Endothelial cell of umbilical vein (primary cell): ENCODE data around the gene OPTC. TPM values are rescaled to one million over a fixed set of nuclear protein-coding genes. Genes with fewer than 3 reads are reported as not detected.
"Not testable (repeated sequence)": the region's sequence is repeated elsewhere in the genome, so short reads cannot be mapped to it uniquely, and the experiment has no call there.

Experiments used
- BruUV-seq: library from RNA; stranded (reverse); fragments of 400-500 nt; replicated peaks from 2 replicates; lab custom pipeline; 2021; lab: Mats Ljungman, UMichigan
- CTCF ChIA-PET: fragments of 300-600, 350-600 bp; sonication (Branson Sonifier 250); formaldehyde crosslinking; loops from one replicate; lab custom pipeline; 2021; ENCODE audit warnings: antibody characterized with exemption, inconsistent platforms; lab: Charles Lee
- POLR2A ChIA-PET: fragments of 300-600, 350-600 bp; sonication (Branson Sonifier 250); formaldehyde crosslinking; loops from one replicate; lab custom pipeline; 2021; ENCODE audit warnings: antibody characterized with exemption, inconsistent platforms; lab: Charles Lee
- DNase-seq: peaks from one replicate; pipeline ENCODE4 v3.0.0-alpha.2; 2011; ENCODE audit warnings: low read depth, low spot score
- FAIRE-seq: peaks from 2 replicates; lab custom pipeline; 2011; peaks lifted over from hg19 to GRCh38; lab: Jason Lieb, UNC
- H2AFZ ChIP-seq: 2 replicates; pipeline ENCODE4 v1.6.0; 2012; ENCODE audit warnings: low read depth, low read length, control low read depth, inconsistent platforms
- H3K27ac ChIP-seq: 2 replicates; pipeline ENCODE4 v1.5.1; 2011; ENCODE audit warnings: low read depth, mild to moderate bottlenecking, control low read depth, low read length, moderate library complexity; ENCODE audit not compliant: insufficient read depth
- H3K27me3 ChIP-seq, 2 experiments: 2 replicates each; pipeline versions ENCODE4 v1.6.0 to v1.6.1; 2011; ENCODE audit warnings: low read length in 2 of 2, mixed read lengths in 1 of 2; ENCODE audit not compliant: control insufficient read depth in 2 of 2, insufficient read depth in 2 of 2
- H3K36me3 ChIP-seq, 2 experiments: 2 replicates in 1 of 2; 3 replicates in 1 of 2; pipeline ENCODE4 v1.5.1; 2011; ENCODE audit warnings: low read length in 2 of 2, mild to moderate bottlenecking in 1 of 2, moderate library complexity in 1 of 2; ENCODE audit not compliant: control insufficient read depth in 2 of 2, insufficient read depth in 2 of 2; ENCODE audit errors: extremely low read depth in 1 of 2
- H3K4me1 ChIP-seq: 3 replicates; pipeline ENCODE4 v1.5.1; 2011; ENCODE audit warnings: mild to moderate bottlenecking, low read length; ENCODE audit not compliant: control insufficient read depth, insufficient read depth; ENCODE audit errors: extremely low read depth
- H3K4me2 ChIP-seq: 2 replicates; pipeline ENCODE4 v1.6.1; 2011; ENCODE audit warnings: low read length, control low read depth, mixed read lengths; ENCODE audit not compliant: insufficient read depth
- H3K4me3 ChIP-seq, 3 experiments: fragments of 200-600 bp in 1 of 3; sonication (generic), shearing (Covaris generic) in 1 of 3; replicated peaks in 1 of 3; 2 replicates each; pipeline ENCODE4 v1.5.1; 2011 to 2016; ENCODE audit warnings: control low read depth in 3 of 3, low read length in 3 of 3, mild to moderate bottlenecking in 2 of 3, inconsistent platforms in 1 of 3, low read depth in 1 of 3, moderate library complexity in 1 of 3; ENCODE audit not compliant: insufficient read depth in 1 of 3
- H3K79me2 ChIP-seq: 2 replicates; pipeline ENCODE4 v1.6.0; 2012; ENCODE audit warnings: low read length, inconsistent platforms; ENCODE audit not compliant: control insufficient read depth, insufficient read depth
- H3K9ac ChIP-seq: replicated peaks from 2 replicates; pipeline ENCODE3; 2011; ENCODE audit warnings: low read length, control low read depth; ENCODE audit not compliant: insufficient read depth; ENCODE audit errors: extremely low read depth
- H3K9me1 ChIP-seq: replicated peaks from 3 replicates; pipeline ENCODE4 v1.6.0; 2011; ENCODE audit warnings: mild to moderate bottlenecking, low read length; ENCODE audit not compliant: control insufficient read depth, insufficient read depth; ENCODE audit errors: extremely low read depth
- H3K9me3 ChIP-seq: replicated peaks from 2 replicates; pipeline ENCODE4 v1.5.1; 2012; ENCODE audit warnings: low read length, inconsistent platforms; ENCODE audit not compliant: control insufficient read depth, insufficient read depth
- H4K20me1 ChIP-seq: replicated peaks from 2 replicates; pipeline ENCODE3; 2011; ENCODE audit warnings: mild to moderate bottlenecking, low read length; ENCODE audit not compliant: control insufficient read depth, insufficient read depth; ENCODE audit errors: extremely low read depth
- EZH2 ChIP-seq: IDR thresholded peaks from 2 replicates; pipeline ENCODE4 v1.6.1; 2012; ENCODE audit warnings: borderline replicate concordance, low read depth, mild to moderate bottlenecking, moderate library complexity, low read length, inconsistent platforms; ENCODE audit not compliant: severe bottlenecking
- FOS ChIP-seq: IDR thresholded peaks from 2 replicates; pipeline ENCODE4 v1.6.1; 2011; ENCODE audit warnings: mild to moderate bottlenecking, low read length, moderate library complexity, borderline replicate concordance; ENCODE audit not compliant: insufficient read depth
- GATA2 ChIP-seq: IDR thresholded peaks from 2 replicates; pipeline ENCODE4 v1.7.0; 2011; ENCODE audit warnings: low read depth, mild to moderate bottlenecking, moderate library complexity, mixed read lengths, low read length; ENCODE audit not compliant: insufficient read length, insufficient read depth
- JUN ChIP-seq: IDR thresholded peaks from 2 replicates; pipeline ENCODE4 v1.6.1; 2011; ENCODE audit warnings: borderline replicate concordance, low read depth; ENCODE audit not compliant: insufficient read length, insufficient read depth
- MAX ChIP-seq: IDR thresholded peaks from 2 replicates; pipeline ENCODE4 v1.6.1; 2011; ENCODE audit not compliant: insufficient read depth, insufficient read length
- MYC ChIP-seq: IDR thresholded peaks from one replicate; pipeline ENCODE4 v1.6.1; 2011; ENCODE audit warnings: mild to moderate bottlenecking, low read depth, low read length
- POLR2A ChIP-seq: IDR thresholded peaks from 2 replicates; pipeline ENCODE4 v1.6.1; 2012; ENCODE audit warnings: low read depth, mild to moderate bottlenecking, control low read depth, low read length
- POLR2AphosphoS5 ChIP-seq: IDR thresholded peaks from 2 replicates; pipeline ENCODE4 v1.6.1; 2012; ENCODE audit warnings: low read depth, mild to moderate bottlenecking, control low read depth, low read length, moderate library complexity; ENCODE audit not compliant: insufficient read depth
- dilution Hi-C: fragments of 300-500 bp; cut with MboI; formaldehyde crosslinking; loops from one replicate; pipeline ENCODE4 v1.15.0; 2019; ENCODE audit warnings: low sequenced_read_pairs; ENCODE audit not compliant: extremely low pct_ligation_motif_present
- intact Hi-C: fragments of 100-400 bp; cut with micrococcal nuclease; formaldehyde crosslinking; loops from one replicate; pipeline ENCODE4 v1.10.0; 2022
- polyA plus RNA-seq, 4 experiments: library from polyadenylated mRNA; depleted of rRNA in 3 of 4; stranded (reverse) in 3 of 4; unstranded in 1 of 4; fragments of >200 nt; gene quantifications; 2 replicates each; pipeline versions ENCODE4 v1.2.1 to v1.2.3, GENCODE V29; 2011 to 2012; ENCODE audit warnings: missing spikeins in 1 of 4
- total RNA-seq: library from RNA; stranded (reverse); gene quantifications from 2 replicates; pipeline ENCODE4 v1.2.3, GENCODE V29; 2021
- TF ChIP-seq, protein P1 (sequence below), 2 donors: IDR thresholded peaks; 1 replicate in 1 of 2; 2 replicates in 1 of 2; pipeline ENCODE4 v1.5.1; 2011; ENCODE audit warnings: low read length in 2 of 2, mild to moderate bottlenecking in 2 of 2, moderate library complexity in 2 of 2, control low read depth in 1 of 2, inconsistent platforms in 1 of 2, low read depth in 1 of 2; ENCODE audit not compliant: insufficient read depth in 1 of 2; ENCODE audit errors: extremely low read depth in 1 of 2

The OPTC gene
- total and polyA plus RNA-seq, 2 donors (not counting 3 experiments of a cell fraction or from before 2014, with no cell fraction given): not detected

DNA sequence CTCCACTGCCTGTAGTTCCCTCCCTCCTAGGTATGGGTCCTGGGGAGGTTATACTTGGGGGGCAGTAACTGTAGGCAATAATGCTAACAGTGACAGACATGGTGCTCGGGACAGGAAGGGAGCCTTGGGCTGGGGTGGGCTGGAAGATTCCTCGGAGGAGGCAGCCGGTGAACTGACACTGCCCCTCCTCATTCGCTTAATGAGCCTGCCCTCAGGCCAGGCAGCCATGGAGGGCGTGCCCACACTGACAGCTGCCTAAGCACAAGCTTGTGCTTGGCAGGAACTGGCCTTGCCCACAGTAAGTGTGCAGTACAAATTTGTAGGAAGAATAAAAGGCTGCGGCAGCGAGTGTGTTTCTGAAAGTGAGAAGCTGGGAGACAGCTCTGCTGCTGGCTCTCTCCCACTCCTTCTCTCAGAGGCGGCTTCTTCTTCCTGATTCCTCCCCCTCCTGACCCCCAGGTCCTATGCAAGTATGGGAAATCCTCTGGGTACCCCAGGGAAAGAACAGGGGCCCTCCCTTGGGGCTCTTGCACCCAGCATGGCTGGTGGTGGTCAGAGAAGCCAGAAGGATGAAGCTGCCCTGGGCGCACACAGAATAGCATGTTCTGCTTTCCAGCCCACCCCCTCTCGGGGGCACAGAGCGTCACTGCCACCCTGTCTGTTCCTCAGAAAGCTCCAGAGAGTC lies 23.6 kb downstream of the OPTC start:
- H3K79me2 ChIP-seq: no peaks in the 10 kb centered on the region
- H2AFZ ChIP-seq: no peak overlapping the region
- H3K9me3 ChIP-seq: no peaks in the 10 kb centered on the region
- no peak overlapping the region for H3K27ac ChIP-seq
- dilution Hi-C loops (no loop called here), intact Hi-C loops (no loop called here)
- no peak for FAIRE-seq
- no peaks in the 10 kb centered on the region for H3K27me3 ChIP-seq
- DNase-seq: no peak
- no peak for TF ChIP-seq JUN
- no peak for TF ChIP-seq FOS
- TF ChIP-seq POLR2A: no peak
- TF ChIP-seq POLR2AphosphoS5: no peak
- TF ChIP-seq, protein P1, sequence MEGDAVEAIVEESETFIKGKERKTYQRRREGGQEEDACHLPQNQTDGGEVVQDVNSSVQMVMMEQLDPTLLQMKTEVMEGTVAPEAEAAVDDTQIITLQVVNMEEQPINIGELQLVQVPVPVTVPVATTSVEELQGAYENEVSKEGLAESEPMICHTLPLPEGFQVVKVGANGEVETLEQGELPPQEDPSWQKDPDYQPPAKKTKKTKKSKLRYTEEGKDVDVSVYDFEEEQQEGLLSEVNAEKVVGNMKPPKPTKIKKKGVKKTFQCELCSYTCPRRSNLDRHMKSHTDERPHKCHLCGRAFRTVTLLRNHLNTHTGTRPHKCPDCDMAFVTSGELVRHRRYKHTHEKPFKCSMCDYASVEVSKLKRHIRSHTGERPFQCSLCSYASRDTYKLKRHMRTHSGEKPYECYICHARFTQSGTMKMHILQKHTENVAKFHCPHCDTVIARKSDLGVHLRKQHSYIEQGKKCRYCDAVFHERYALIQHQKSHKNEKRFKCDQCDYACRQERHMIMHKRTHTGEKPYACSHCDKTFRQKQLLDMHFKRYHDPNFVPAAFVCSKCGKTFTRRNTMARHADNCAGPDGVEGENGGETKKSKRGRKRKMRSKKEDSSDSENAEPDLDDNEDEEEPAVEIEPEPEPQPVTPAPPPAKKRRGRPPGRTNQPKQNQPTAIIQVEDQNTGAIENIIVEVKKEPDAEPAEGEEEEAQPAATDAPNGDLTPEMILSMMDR (IDR thresholded peaks at IDR 0.05; ENCODE audit: extremely low read depth in 1 of 2, insufficient read depth in 1 of 2, low read depth in 1 of 2, low read length in 2 of 2): no peak
- TF ChIP-seq GATA2: no peak
- no peak for TF ChIP-seq MYC
- TF ChIP-seq EZH2: no peak
- TF ChIP-seq MAX: no peak
- CTCF ChIA-PET: interaction anchor here (0.8 to 1.8 kb wide), 4 partner anchors 9 to 184 kb away, joined by 3 to 8 read pairs (median 4); no protein-coding TSS in a partner anchor
- no peak overlapping the region for H3K4me3 ChIP-seq
- POLR2A ChIA-PET: no interaction called here
- no peaks in the 10 kb centered on the region for H3K9me1 ChIP-seq
- no peaks in the 10 kb centered on the region for H3K36me3 ChIP-seq
- H3K9ac ChIP-seq: no peak overlapping the region
- BruUV-seq: no TSS peak
- H3K4me2 ChIP-seq: no peak overlapping the region
- H4K20me1 ChIP-seq: no peaks in the 10 kb centered on the region
- peaks cover 26% of the 10 kb centered on the region for H3K4me1 ChIP-seq

DNA sequence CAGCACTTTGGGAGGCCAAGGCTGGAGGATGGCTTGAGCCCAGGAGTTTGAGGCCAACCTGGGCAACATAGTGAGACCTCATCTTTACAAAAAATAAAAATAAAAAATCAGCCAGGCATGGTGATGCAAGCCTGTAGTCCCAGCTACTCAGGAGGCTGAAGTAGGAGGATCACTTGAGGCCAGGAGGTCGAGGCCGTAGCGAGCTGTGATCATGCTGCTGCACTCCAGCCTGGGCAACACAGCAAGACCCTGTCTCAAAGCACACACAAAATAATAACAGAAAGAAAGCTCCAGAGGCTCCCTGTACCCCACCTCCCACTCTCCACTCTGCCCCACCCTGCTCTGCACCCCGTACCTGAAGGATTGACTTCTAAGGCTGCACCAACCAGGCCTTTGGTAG lies 24.2 kb downstream of the OPTC start:
- POLR2A ChIA-PET, BruUV-seq, H3K27me3 ChIP-seq, H2AFZ ChIP-seq, H3K9me3 ChIP-seq, FAIRE-seq, H3K36me3 ChIP-seq, H3K79me2 ChIP-seq, intact Hi-C loops, DNase-seq, H3K4me3 ChIP-seq, H3K9ac ChIP-seq, H4K20me1 ChIP-seq, H3K9me1 ChIP-seq, H3K27ac ChIP-seq, H3K4me2 ChIP-seq, dilution Hi-C loops: not testable (repeated sequence)
- peaks cover 20% of the 10 kb centered on the region for H3K4me1 ChIP-seq
- CTCF ChIA-PET: interaction anchor here (1.2 to 1.8 kb wide), 3 partner anchors 8 to 184 kb away, joined by 3 to 8 read pairs (median 4); no protein-coding TSS in a partner anchor
